HFFc6 (cell line): ENCODE data around the gene TNFRSF6B. TPM values are rescaled to one million over a fixed set of nuclear protein-coding genes. Genes with fewer than 3 reads are reported as not detected.

Experiments
- DNase-seq: peaks from one replicate; pipeline ENCODE4 v3.0.0-alpha.2; 2018
- H3K27ac Mint-ChIP-seq: 2 replicates; pipeline ENCODE4 v1.8.0; 2020; ENCODE audit warnings: mild to moderate bottlenecking, mixed read lengths
- H3K27me3 Mint-ChIP-seq: 2 replicates; pipeline ENCODE4 v1.8.0; 2021; ENCODE audit warnings: mild to moderate bottlenecking, moderate library complexity, mixed read lengths; ENCODE audit not compliant: insufficient read depth
- H3K36me3 Mint-ChIP-seq: 2 replicates; pipeline ENCODE4 v1.8.0; 2021; ENCODE audit warnings: low read depth, mixed read lengths
- H3K4me1 Mint-ChIP-seq: 2 replicates; pipeline ENCODE4 v1.8.0; 2020; ENCODE audit warnings: low read depth, mixed read lengths
- H3K4me3 Mint-ChIP-seq: 2 replicates; pipeline ENCODE4 v1.8.0; 2020; ENCODE audit warnings: mild to moderate bottlenecking, moderate library complexity, mixed read lengths
- H3K9me3 Mint-ChIP-seq: 2 replicates; pipeline ENCODE4 v1.8.0; 2020; ENCODE audit warnings: mild to moderate bottlenecking, mixed read lengths
- total RNA-seq, 6 experiments: library from RNA; stranded (reverse); fragmentation: NEBNext Ultra II Directional; extraction: Animal tissue kit (Norgen Biotek cat#: 25700); gene quantifications; 2 replicates in 1 of 6; 3 replicates in 5 of 6; pipeline ENCODE4 v1.2.3, GENCODE V29; 2021
- TF ChIP-seq, protein P1 (sequence below): fragments of 200-600 bp; sonication (generic); IDR thresholded peaks from 2 replicates; pipeline ENCODE4 v1.5.0; 2021; ENCODE audit warnings: antibody characterized with exemption, mild to moderate bottlenecking

The TNFRSF6B gene
- total RNA-seq, 6 experiments from 2014 or later = 0.33 to 1.8 (median 1.1) TPM

DNA sequence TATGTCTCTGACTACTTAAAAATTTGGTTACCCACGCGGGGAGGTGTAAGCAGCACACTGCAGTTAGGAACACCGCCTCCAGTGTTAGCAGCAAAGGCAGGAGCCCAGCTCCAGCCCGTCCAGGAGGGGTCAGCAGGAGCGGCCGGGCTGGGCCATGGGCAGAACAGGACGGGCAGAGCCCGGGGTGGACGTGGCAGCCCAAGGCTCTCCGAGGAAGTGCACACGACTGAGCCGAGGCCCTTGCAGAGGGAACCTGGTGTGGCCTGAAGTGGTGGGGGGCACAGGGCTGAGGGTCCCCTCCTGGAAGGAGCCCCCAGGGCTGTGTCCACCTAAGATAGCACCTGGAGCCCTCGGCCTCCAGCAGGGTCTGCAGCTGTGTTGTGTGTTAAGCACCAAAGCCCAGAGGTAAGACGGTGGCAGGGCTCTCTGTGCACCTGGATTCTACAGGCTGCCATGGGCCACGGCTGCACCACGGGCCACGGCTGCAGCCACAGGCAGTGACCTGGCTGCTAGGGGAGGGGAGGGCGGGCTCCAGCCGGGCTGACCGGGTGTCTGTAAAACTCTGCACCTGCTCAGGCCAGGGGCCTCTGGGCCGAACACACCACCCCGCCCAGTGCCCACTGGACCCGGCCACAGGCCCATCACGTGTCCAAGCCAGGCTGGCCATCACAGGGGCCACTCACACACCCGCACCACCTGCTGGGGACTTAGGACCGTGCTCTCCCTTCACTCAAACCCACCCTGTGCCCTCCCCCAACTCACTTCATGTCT, 49.7 kb downstream of the TNFRSF6B start:
- TF ChIP-seq, protein P1, sequence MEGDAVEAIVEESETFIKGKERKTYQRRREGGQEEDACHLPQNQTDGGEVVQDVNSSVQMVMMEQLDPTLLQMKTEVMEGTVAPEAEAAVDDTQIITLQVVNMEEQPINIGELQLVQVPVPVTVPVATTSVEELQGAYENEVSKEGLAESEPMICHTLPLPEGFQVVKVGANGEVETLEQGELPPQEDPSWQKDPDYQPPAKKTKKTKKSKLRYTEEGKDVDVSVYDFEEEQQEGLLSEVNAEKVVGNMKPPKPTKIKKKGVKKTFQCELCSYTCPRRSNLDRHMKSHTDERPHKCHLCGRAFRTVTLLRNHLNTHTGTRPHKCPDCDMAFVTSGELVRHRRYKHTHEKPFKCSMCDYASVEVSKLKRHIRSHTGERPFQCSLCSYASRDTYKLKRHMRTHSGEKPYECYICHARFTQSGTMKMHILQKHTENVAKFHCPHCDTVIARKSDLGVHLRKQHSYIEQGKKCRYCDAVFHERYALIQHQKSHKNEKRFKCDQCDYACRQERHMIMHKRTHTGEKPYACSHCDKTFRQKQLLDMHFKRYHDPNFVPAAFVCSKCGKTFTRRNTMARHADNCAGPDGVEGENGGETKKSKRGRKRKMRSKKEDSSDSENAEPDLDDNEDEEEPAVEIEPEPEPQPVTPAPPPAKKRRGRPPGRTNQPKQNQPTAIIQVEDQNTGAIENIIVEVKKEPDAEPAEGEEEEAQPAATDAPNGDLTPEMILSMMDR = no peak
- no peaks in the 10 kb centered on the region; the same call in 1 of the 2 replicates for H3K27me3 Mint-ChIP-seq
- peaks cover 4% of the 10 kb centered on the region; the same call in 1 of the 2 replicates for H3K36me3 Mint-ChIP-seq
- no peaks in the 10 kb centered on the region for H3K4me1 Mint-ChIP-seq
- no peak overlapping the region; the same call in 1 of the 2 replicates for H3K4me3 Mint-ChIP-seq
- H3K9me3 Mint-ChIP-seq = no peaks in the 10 kb centered on the region
- DNase-seq = no peak
- H3K27ac Mint-ChIP-seq = no peak overlapping the region; the same call in 1 of the 2 replicates

DNA sequence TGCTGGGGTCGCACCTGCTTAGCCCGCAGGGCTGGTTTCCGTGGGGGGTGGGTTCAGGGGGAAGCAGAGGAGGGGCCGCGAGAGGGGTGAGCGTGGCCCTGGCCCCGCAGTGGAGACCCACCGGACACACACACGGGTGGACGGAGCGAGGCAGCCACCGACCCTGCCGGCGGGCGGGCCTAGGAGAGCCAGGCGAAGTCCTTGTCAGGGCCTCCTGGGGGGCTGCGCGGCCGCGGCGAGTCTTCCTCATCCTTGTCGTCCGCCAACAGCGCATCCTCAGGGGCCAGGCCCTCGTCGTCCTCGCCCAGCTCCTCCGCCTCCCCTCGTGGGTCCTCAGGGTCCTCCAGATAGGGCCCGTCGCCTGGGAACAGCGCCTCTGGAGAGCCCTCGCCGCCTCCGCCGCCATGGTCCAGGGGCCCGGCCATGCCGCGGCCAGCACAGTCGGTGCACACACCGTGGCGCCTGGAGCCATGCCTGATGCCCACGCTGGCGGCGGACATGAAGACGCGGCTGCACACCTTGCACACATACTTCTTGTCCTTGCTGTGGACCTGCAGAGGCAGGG, 50.4 kb downstream of the TNFRSF6B start:
- no peak for DNase-seq
- Mint-ChIP-seq H3K27ac (no peak overlapping the region), H3K4me1 (no peaks in the 10 kb centered on the region), H3K4me3 (no peak overlapping the region), H3K27me3 (no peaks in the 10 kb centered on the region; the same call in 1 of the 2 replicates), H3K36me3 (peaks cover 4% of the 10 kb centered on the region; the same call in 1 of the 2 replicates), H3K9me3 (no peaks in the 10 kb centered on the region)
- TF ChIP-seq, protein P1 = no peak

GRCh38 chr20:63747622-63748069, 51.2 kb downstream of the TNFRSF6B start:
- Mint-ChIP-seq H3K4me1 (no peaks in the 10 kb centered on the region), H3K9me3 (no peaks in the 10 kb centered on the region), H3K27ac (no peak overlapping the region), H3K36me3 (peaks cover 4% of the 10 kb centered on the region; the same call in 1 of the 2 replicates), H3K27me3 (no peaks in the 10 kb centered on the region; the same call in 1 of the 2 replicates), H3K4me3 (no peak overlapping the region)
- no peak for DNase-seq
- TF ChIP-seq, protein P1 = no peak

Other genes with a start within 250 kb of the TNFRSF6B start
- not detected for gene KCNQ2, start 224.0 kb upstream of the TNFRSF6B start, total RNA-seq
- 1 to 10 TPM; 1.1 to 7.2 (median 1.7) TPM for gene EEF1A2, start 197.6 kb upstream of the TNFRSF6B start, total RNA-seq
- gene PPDPF, start 175.9 kb upstream of the TNFRSF6B start, total RNA-seq = 100 to 1,000 TPM; 388 to 518 (median 443) TPM
- under 1 TPM in 2 of 6 experiments, not detected in 4; 0.07 TPM for gene PTK6, start 159.3 kb upstream of the TNFRSF6B start, total RNA-seq
- not detected for gene SRMS, start 148.9 kb upstream of the TNFRSF6B start, total RNA-seq
- gene FNDC11, start 142.5 kb upstream of the TNFRSF6B start, total RNA-seq = not detected
- gene HELZ2, start 122.4 kb upstream of the TNFRSF6B start, total RNA-seq = 10 to 100 TPM; 14.7 to 20.4 (median 16.5) TPM
- 10 to 100 TPM; 10.9 to 12.4 (median 12.0) TPM for gene GMEB2, start 69.6 kb upstream of the TNFRSF6B start, total RNA-seq
- gene STMN3, start 43.2 kb upstream of the TNFRSF6B start, total RNA-seq = 1 to 10 TPM in 5 of 6 experiments, under 1 TPM in 1; 0.77 to 3.2 (median 1.5) TPM
- gene RTEL1, start 38.3 kb upstream of the TNFRSF6B start, total RNA-seq = 10 to 100 TPM; 19.0 to 26.8 (median 22.7) TPM
- 10 to 100 TPM; 35.1 to 44.2 (median 37.4) TPM for gene ARFRP1, start 11.3 kb downstream of the TNFRSF6B start, total RNA-seq
- gene ZGPAT, start 11.4 kb downstream of the TNFRSF6B start, total RNA-seq = 10 to 100 TPM; 18.3 to 22.9 (median 19.6) TPM
- 1 to 10 TPM; 3.4 to 6.1 (median 4.6) TPM for gene LIME1, start 40.0 kb downstream of the TNFRSF6B start, total RNA-seq
- gene SLC2A4RG, start 43.1 kb downstream of the TNFRSF6B start, total RNA-seq = 100 to 1,000 TPM in 3 of 6 experiments, 10 to 100 TPM in 3; 89.6 to 122 (median 102) TPM
- 1 to 10 TPM in 2 of 6 experiments, under 1 TPM in 4; 0.38 to 1.1 (median 0.64) TPM for gene ZBTB46, start 134.6 kb downstream of the TNFRSF6B start, total RNA-seq
- not detected for gene ABHD16B, start 164.8 kb downstream of the TNFRSF6B start, total RNA-seq
- gene TPD52L2, start 168.6 kb downstream of the TNFRSF6B start, total RNA-seq = 100 to 1,000 TPM; 161 to 196 (median 169) TPM
- gene DNAJC5, start 198.5 kb downstream of the TNFRSF6B start, total RNA-seq = 10 to 100 TPM; 52.0 to 65.8 (median 56.2) TPM